ENCODE results near the gene ST8SIA1. TPM values are rescaled to one million over a fixed set of nuclear protein-coding genes. Genes with fewer than 3 reads are reported as not detected.
A peak's percentile ranks its signal among the peaks of the same experiment; 100 is the strongest.

ST8SIA1 gene
- total RNA-seq, 1 donor from 2014 or later, result 3.6 TPM

DNA sequence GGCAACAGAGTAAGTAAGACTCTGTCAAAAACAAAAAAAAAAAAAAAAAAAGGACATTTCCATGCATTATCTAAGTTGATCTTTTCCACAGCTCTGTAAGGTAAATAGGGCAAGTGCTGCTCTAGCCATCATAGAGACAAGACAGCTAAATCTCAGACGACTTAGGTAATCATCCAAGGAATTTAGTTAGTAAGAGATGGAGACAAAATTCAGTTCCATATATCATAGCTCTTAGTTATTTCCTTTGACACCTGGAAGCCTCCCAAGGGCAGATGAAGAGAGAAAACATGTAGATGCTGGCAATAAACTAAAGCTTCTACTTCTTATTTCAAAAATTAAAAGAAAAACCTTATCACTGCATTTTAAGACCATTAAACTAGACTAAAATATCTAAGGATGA is 48.7 kb downstream of the ST8SIA1 start:
- Mint-ChIP-seq H3K9me3 (ENCODE audit: unreplicated experiment) (no peaks in the 10 kb centered on the region), H3K27me3 (ENCODE audit: unreplicated experiment) (peaks cover 4% of the 10 kb centered on the region), H3K36me3 (ENCODE audit: unreplicated experiment) (no peaks in the 10 kb centered on the region), H3K4me1 (ENCODE audit: unreplicated experiment) (peaks cover 69% of the 10 kb centered on the region), H3K27ac (ENCODE audit: unreplicated experiment) (peak overlapping the region; percentile 92), H3K4me3 (ENCODE audit: unreplicated experiment) (no peak overlapping the region)
- no peak for DNase-seq (ENCODE audit: extremely low spot score, unreplicated experiment)
- no peak for TF ChIP-seq CTCF (IDR thresholded peaks at IDR 0.05)

DNA sequence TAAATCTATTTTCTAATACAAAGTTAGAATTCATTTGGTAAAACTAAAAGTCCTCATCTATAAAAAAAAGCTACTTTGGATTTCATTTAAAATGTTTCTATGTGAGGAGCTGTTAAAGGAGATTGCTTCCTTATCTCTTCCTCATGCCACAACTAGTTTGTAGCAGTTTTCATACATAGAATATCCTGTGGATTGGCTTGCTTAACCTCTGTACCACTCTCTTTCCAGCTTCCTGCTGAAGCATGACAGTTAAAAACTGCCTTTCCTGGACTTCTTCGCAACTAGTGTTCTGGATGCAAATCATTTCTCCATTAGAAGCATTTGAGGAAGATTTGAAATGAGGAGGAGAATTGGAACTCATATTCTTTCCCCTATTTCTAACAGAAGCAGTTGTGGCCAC is 49.6 kb downstream of the ST8SIA1 start:
- no peak for DNase-seq (ENCODE audit: extremely low spot score, unreplicated experiment)
- no peaks in the 10 kb centered on the region for H3K36me3 Mint-ChIP-seq (ENCODE audit: unreplicated experiment)
- no peaks in the 10 kb centered on the region for H3K9me3 Mint-ChIP-seq (ENCODE audit: unreplicated experiment)
- TF ChIP-seq CTCF (IDR thresholded peaks at IDR 0.05), result no peak
- peaks cover 69% of the 10 kb centered on the region for H3K4me1 Mint-ChIP-seq (ENCODE audit: unreplicated experiment)
- H3K4me3 Mint-ChIP-seq (ENCODE audit: unreplicated experiment), result no peak overlapping the region
- peak overlapping the region; percentile 31 for H3K27ac Mint-ChIP-seq (ENCODE audit: unreplicated experiment)
- H3K27me3 Mint-ChIP-seq (ENCODE audit: unreplicated experiment), result no peaks in the 10 kb centered on the region

- H3K4me1 Mint-ChIP-seq (ENCODE audit: unreplicated experiment), result peaks cover 68% of the 10 kb centered on the region
- peaks cover 4% of the 10 kb centered on the region for H3K36me3 Mint-ChIP-seq (ENCODE audit: unreplicated experiment)
- no peak for DNase-seq (ENCODE audit: extremely low spot score, unreplicated experiment)
- H3K27me3 Mint-ChIP-seq (ENCODE audit: unreplicated experiment), result no peaks in the 10 kb centered on the region
- peak overlapping the region; percentile 96 for H3K27ac Mint-ChIP-seq (ENCODE audit: unreplicated experiment)
- no peak for TF ChIP-seq CTCF (IDR thresholded peaks at IDR 0.05)
- H3K9me3 Mint-ChIP-seq (ENCODE audit: unreplicated experiment), result peaks cover 4% of the 10 kb centered on the region
- no peak overlapping the region for H3K4me3 Mint-ChIP-seq (ENCODE audit: unreplicated experiment)
Observed at GRCh38 chr12:22283508-22283907, 51.0 kb downstream of the ST8SIA1 start.

DNA sequence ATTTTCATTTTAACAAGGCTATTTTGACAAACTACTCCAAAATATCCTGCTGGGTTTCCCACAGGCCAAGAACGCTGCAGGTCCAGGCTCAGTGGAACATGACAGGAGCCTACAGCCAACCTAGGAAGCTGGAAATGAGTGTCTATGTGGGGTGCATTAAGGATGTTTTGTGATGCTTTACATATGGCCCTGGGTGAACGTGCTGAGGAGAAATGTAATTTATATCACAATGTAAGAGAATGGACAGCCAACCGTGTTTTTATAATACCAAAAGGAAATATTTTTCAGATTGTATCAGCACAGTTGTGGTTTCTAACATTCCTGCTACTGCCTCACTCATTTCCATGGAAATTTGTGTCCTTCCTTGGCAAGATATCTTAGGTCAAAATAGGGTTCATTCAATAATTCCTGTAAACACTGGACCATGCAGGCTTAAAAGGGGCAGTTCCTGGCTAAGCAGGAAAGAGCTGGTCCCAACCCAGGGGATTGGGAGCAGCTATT is 51.5 kb downstream of the ST8SIA1 start:
- Mint-ChIP-seq H3K36me3 (ENCODE audit: unreplicated experiment) (peaks cover 4% of the 10 kb centered on the region), H3K27ac (ENCODE audit: unreplicated experiment) (peak overlapping the region; percentile 96), H3K4me1 (ENCODE audit: unreplicated experiment) (peaks cover 64% of the 10 kb centered on the region), H3K9me3 (ENCODE audit: unreplicated experiment) (peaks cover 4% of the 10 kb centered on the region), H3K4me3 (ENCODE audit: unreplicated experiment) (peak overlapping the region; percentile 56), H3K27me3 (ENCODE audit: unreplicated experiment) (no peaks in the 10 kb centered on the region)
- TF ChIP-seq CTCF (IDR thresholded peaks at IDR 0.05), result no peak
- DNase-seq (ENCODE audit: extremely low spot score, unreplicated experiment), result no peak

GRCh38 chr12:22282283-22282682 is 52.2 kb downstream of the ST8SIA1 start:
- peak overlapping the region; percentile 96 for H3K27ac Mint-ChIP-seq (ENCODE audit: unreplicated experiment)

More at GRCh38 chr12:22282283-22282682, 52.2 kb downstream of the ST8SIA1 start:
- TF ChIP-seq CTCF (IDR thresholded peaks at IDR 0.05), result no peak
- H3K36me3 Mint-ChIP-seq (ENCODE audit: unreplicated experiment), result peaks cover 4% of the 10 kb centered on the region
- H3K27me3 Mint-ChIP-seq (ENCODE audit: unreplicated experiment), result no peaks in the 10 kb centered on the region
- peak overlapping the region; percentile 56 for H3K4me3 Mint-ChIP-seq (ENCODE audit: unreplicated experiment)
- peaks cover 56% of the 10 kb centered on the region for H3K4me1 Mint-ChIP-seq (ENCODE audit: unreplicated experiment)
- peaks cover 4% of the 10 kb centered on the region for H3K9me3 Mint-ChIP-seq (ENCODE audit: unreplicated experiment)
- DNase-seq (ENCODE audit: extremely low spot score, unreplicated experiment), result no peak

All from osteocyte (in vitro differentiated cells).